ENCODE data around the gene GABARAP. TPM values are rescaled to one million over a fixed set of nuclear protein-coding genes. Genes with fewer than 3 reads are reported as not detected.

GABARAP gene
- total RNA-seq, 1 donor from 2014 or later = 277 TPM

- Histone ChIP-seq H3K4me3 (ENCODE audit: low read depth, low read length) (peak within 1 kb of the TSS; percentile 46), H3K27me3 (ENCODE audit: control insufficient read depth, insufficient read depth, low read length) (peaks cover 11% of the 10 kb centered on the region), H3K36me3 (ENCODE audit: control insufficient read depth, insufficient read depth, low read length) (no peaks in the 10 kb centered on the region)
- no peak for DNase-seq (ENCODE audit: low read depth)
- no peak for TF ChIP-seq CTCF (IDR thresholded peaks at IDR 0.05; ENCODE audit: insufficient read depth, low read length, poor library complexity, severe bottlenecking)
These were observed 20.1 kb upstream of the GABARAP start, which contains the start of gene CLDN7 for GRCh38 chr17:7262192-7262934. Gene CLDN7, minus strand, starts transcription at chr17:7262478. Its CDS starts 435 bp downstream, at chr17:7262043.

GRCh38 chr17:7261379-7262191 is 19.3 kb upstream of the GABARAP start:
- H3K27me3 ChIP-seq (ENCODE audit: control insufficient read depth, insufficient read depth, low read length) = peaks cover 11% of the 10 kb centered on the region
- DNase-seq (ENCODE audit: low read depth) = no peak
- H3K36me3 ChIP-seq (ENCODE audit: control insufficient read depth, insufficient read depth, low read length) = no peaks in the 10 kb centered on the region
- no peak for TF ChIP-seq CTCF (IDR thresholded peaks at IDR 0.05; ENCODE audit: insufficient read depth, low read length, poor library complexity, severe bottlenecking)
- peak overlapping the region; percentile 46 for H3K4me3 ChIP-seq (ENCODE audit: low read depth, low read length)

GRCh38 chr17:7260651-7261378 is 18.6 kb upstream of the GABARAP start:
- H3K36me3 ChIP-seq (ENCODE audit: control insufficient read depth, insufficient read depth, low read length) = no peaks in the 10 kb centered on the region
- no peak for DNase-seq (ENCODE audit: low read depth)
- peak overlapping the region; percentile 46 for H3K4me3 ChIP-seq (ENCODE audit: low read depth, low read length)
- peaks cover 11% of the 10 kb centered on the region for H3K27me3 ChIP-seq (ENCODE audit: control insufficient read depth, insufficient read depth, low read length)
- no peak for TF ChIP-seq CTCF (IDR thresholded peaks at IDR 0.05; ENCODE audit: insufficient read depth, low read length, poor library complexity, severe bottlenecking)

GRCh38 chr17:7260151-7260550 is 17.9 kb upstream of the GABARAP start:
- H3K36me3 ChIP-seq (ENCODE audit: control insufficient read depth, insufficient read depth, low read length) = no peaks in the 10 kb centered on the region
- no peak for TF ChIP-seq CTCF (IDR thresholded peaks at IDR 0.05; ENCODE audit: insufficient read depth, low read length, poor library complexity, severe bottlenecking)
- H3K4me3 ChIP-seq (ENCODE audit: low read depth, low read length) = no peak overlapping the region
- H3K27me3 ChIP-seq (ENCODE audit: control insufficient read depth, insufficient read depth, low read length) = peaks cover 11% of the 10 kb centered on the region
- no peak for DNase-seq (ENCODE audit: low read depth)

- Histone ChIP-seq H3K36me3 (ENCODE audit: control insufficient read depth, insufficient read depth, low read length) (peaks cover under 1% of the 10 kb centered on the region), H3K4me3 (ENCODE audit: low read depth, low read length) (no peak overlapping the region), H3K27me3 (ENCODE audit: control insufficient read depth, insufficient read depth, low read length) (peaks cover 11% of the 10 kb centered on the region)
- TF ChIP-seq CTCF (IDR thresholded peaks at IDR 0.05; ENCODE audit: insufficient read depth, low read length, poor library complexity, severe bottlenecking) = no peak
- no peak for DNase-seq (ENCODE audit: low read depth)
These were observed 17.3 kb upstream of the GABARAP start for GRCh38 chr17:7259555-7259889.

Data from kidney epithelial cell (primary cell).